ENCODE results near the gene RPL13A. TPM values are rescaled to one million over a fixed set of nuclear protein-coding genes. Genes with fewer than 3 reads are reported as not detected.

RPL13A gene
- total RNA-seq, 1 donor from 2014 or later, result 2,737 TPM

DNA sequence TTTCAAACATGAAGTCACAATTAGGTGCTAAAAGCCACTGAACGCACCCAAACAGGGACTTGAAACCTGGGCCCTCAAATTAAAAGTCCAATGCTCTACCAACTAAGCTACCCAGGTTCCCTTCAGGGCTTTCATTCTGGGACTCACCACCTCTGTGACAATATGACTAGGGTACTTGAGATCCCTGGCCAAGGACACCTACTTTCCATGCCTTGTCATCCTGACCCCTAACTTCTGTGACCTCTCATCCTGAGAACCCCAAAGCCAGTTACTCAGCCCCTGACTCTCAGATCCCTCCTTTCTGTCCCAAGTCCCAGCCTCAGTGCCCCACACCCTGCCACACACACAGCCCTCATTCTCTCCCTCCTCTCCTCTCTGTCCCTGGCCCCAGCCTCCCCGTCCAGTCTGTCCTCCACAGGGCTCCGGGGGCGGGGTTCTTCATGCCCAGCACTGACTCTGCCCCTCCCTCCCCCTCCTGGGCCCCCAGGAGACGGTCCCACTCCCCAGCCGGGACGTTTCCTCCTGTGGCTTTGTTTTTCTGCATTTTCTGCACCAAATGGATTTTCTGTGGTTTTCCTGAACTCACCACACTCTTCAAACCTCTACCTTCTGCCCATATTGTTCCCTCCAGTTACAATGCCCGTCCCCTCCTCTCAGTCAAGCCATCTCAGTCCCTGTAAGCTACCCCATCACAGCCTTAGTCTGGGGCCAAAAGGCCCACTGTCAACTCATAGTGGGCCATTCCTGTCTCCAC is 47.4 kb downstream of the RPL13A start:
- no peaks in the 10 kb centered on the region for H3K27me3 ChIP-seq
- no peak overlapping the region for H3K4me3 ChIP-seq
- intact Hi-C loops (cut with DNase I), result no loop called here
- no peaks in the 10 kb centered on the region for H3K9me3 ChIP-seq
- peaks cover 6 to 14% of the 10 kb centered on the region in 2 donors for H3K4me1 ChIP-seq
- TF ChIP-seq, protein P1, sequence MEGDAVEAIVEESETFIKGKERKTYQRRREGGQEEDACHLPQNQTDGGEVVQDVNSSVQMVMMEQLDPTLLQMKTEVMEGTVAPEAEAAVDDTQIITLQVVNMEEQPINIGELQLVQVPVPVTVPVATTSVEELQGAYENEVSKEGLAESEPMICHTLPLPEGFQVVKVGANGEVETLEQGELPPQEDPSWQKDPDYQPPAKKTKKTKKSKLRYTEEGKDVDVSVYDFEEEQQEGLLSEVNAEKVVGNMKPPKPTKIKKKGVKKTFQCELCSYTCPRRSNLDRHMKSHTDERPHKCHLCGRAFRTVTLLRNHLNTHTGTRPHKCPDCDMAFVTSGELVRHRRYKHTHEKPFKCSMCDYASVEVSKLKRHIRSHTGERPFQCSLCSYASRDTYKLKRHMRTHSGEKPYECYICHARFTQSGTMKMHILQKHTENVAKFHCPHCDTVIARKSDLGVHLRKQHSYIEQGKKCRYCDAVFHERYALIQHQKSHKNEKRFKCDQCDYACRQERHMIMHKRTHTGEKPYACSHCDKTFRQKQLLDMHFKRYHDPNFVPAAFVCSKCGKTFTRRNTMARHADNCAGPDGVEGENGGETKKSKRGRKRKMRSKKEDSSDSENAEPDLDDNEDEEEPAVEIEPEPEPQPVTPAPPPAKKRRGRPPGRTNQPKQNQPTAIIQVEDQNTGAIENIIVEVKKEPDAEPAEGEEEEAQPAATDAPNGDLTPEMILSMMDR (IDR thresholded peaks at IDR 0.05), result no peak
- H3K36me3 ChIP-seq, result peaks cover 40 to 50% of the 10 kb centered on the region in 2 donors
- H3K27ac ChIP-seq, result no peak overlapping the region
- DNase-seq (ENCODE audit: low spot score in 2 of 2), result no peak

DNA sequence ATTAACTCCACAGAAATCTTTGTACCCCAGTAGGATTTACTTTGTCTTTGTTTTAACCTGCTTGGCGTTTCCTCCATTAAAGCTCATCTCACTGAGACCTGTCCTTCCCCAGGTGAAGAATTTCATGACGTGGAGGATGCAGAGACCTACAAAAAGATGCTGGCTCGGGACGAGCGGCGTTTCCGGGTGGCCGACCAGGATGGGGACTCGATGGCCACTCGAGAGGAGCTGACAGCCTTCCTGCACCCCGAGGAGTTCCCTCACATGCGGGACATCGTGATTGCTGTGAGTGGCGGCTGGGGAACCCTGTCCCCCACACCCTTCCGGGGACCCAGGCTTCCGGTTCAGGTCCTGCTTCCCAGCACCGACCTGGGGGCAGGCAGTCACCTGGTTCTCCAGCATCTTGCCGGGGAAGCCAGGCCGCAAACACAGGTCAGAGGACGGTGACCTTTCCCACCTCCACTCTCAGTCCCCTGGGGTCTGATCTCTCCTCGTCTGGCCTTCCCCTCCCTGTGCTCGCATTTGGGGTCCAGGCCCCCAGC is 49.6 kb downstream of the RPL13A start:
- no peak for DNase-seq (ENCODE audit: low spot score in 2 of 2)
- H3K4me1 ChIP-seq, result peaks cover 6 to 14% of the 10 kb centered on the region in 2 donors
- no peaks in the 10 kb centered on the region for H3K27me3 ChIP-seq
- intact Hi-C loops (cut with DNase I), result no loop called here
- H3K4me3 ChIP-seq, result no peak overlapping the region
- TF ChIP-seq, protein P1 (IDR thresholded peaks at IDR 0.05), result no peak
- H3K27ac ChIP-seq, result no peak overlapping the region
- H3K9me3 ChIP-seq, result no peaks in the 10 kb centered on the region
- peaks cover 50 to 51% of the 10 kb centered on the region in 2 donors for H3K36me3 ChIP-seq

DNA sequence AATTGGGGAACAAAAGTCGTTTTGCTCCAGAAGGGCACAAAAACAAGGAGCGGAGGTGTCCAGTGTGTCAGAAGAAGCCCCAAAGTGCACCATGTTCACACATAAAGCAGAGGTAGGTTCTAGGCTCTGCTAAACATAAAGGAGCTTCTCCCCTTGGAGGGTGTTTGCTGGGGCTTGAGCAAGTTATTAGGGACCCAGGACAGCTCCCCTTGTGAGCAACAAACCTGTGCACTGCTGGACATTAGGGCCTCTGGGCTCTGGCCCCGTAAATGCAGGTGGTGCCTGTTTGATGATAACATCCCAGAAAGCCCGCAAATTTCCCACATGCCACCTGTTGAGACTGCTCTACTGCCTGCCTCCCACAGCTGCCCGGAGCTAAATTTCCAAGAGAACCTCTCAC is 51.2 kb downstream of the RPL13A start:
- intact Hi-C loops (cut with DNase I), result no loop called here

DNA sequence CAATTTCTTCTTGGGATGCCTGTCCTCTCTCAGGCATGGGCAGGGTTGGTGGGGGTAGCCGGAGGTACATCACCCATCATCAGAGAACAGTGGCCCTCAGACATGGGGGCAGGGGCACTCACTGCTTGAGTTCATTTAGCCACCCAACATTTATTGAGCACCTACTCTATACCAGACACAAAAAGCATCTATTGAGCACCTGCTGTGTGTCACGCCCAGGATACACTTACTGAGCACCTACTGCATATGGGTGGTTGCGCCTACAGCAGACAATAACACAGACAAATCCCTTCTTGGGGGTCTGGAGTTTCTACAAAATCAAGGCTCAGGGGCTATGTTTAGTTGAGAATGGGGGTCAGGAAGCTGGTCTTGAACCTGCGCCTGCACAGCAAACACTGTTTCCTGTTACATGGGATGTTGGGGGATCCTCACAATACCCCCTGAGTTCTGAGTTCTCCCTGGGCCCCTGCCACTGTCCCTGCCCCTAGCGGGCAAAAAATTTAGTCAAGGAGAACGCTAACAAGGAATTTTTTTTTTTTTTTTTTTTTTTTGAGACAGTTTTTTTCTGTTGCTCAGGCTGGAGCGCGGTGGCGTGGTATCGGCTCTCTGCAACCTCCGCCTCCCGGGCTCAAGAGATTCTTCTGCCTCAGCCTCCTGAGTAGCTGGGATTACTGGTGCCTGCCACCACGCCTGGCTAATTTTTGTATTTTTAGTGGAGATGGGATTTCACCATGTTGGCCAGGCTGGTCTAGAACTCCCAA is 52.0 kb downstream of the RPL13A start:
- Histone ChIP-seq H3K27me3 (no peaks in the 10 kb centered on the region), H3K4me3 (no peak overlapping the region), H3K9me3 (no peaks in the 10 kb centered on the region), H3K36me3 (peaks cover 50 to 59% of the 10 kb centered on the region in 2 donors), H3K4me1 (peaks cover 0 to 2% of the 10 kb centered on the region in 2 donors), H3K27ac (no peak overlapping the region)
- intact Hi-C loops (cut with DNase I), result no loop called here
- TF ChIP-seq, protein P1 (IDR thresholded peaks at IDR 0.05), result no peak
- DNase-seq (ENCODE audit: low spot score in 2 of 2), result no peak

More for the DNA sequence above, 51.2 kb downstream of the RPL13A start:
- Histone ChIP-seq H3K36me3 (peaks cover 50 to 59% of the 10 kb centered on the region in 2 donors), H3K4me3 (no peak overlapping the region), H3K27me3 (no peaks in the 10 kb centered on the region), H3K9me3 (no peaks in the 10 kb centered on the region), H3K4me1 (peaks cover 0 to 8% of the 10 kb centered on the region in 2 donors), H3K27ac (no peak overlapping the region)
- TF ChIP-seq, protein P1 (IDR thresholded peaks at IDR 0.05), result no peak
- DNase-seq (ENCODE audit: low spot score in 2 of 2), result no peak

Other genes starting within 250 kb of the RPL13A start
- gene SLC6A16, start 162.4 kb upstream of the RPL13A start, total RNA-seq, result 0.85 TPM
- 15.6 TPM for gene CD37, start 152.2 kb upstream of the RPL13A start, total RNA-seq
- 51.4 TPM for gene TEAD2, start 125.2 kb upstream of the RPL13A start, total RNA-seq
- gene DKKL1, start 123.7 kb upstream of the RPL13A start, total RNA-seq, result not detected
- not detected for gene KASH5, start 99.4 kb upstream of the RPL13A start, total RNA-seq
- not detected for gene PTH2, start 64.2 kb upstream of the RPL13A start, total RNA-seq
- not detected for gene GFY, start 62.2 kb upstream of the RPL13A start, total RNA-seq
- 15.4 TPM for gene SLC17A7, start 46.1 kb upstream of the RPL13A start, total RNA-seq
- gene PIH1D1, start 35.8 kb upstream of the RPL13A start, total RNA-seq, result 177 TPM
- gene ALDH16A1, start 34.4 kb upstream of the RPL13A start, total RNA-seq, result 27.9 TPM
- gene FLT3LG, start 13.4 kb upstream of the RPL13A start, total RNA-seq, result 37.3 TPM
- 3,554 TPM for gene RPS11, start 8.8 kb downstream of the RPL13A start, total RNA-seq
- 264 TPM for gene FCGRT, start 25.1 kb downstream of the RPL13A start, total RNA-seq
- 116 TPM for gene RCN3, start 40.4 kb downstream of the RPL13A start, total RNA-seq
- 85.3 TPM for gene NOSIP, start 92.9 kb downstream of the RPL13A start, total RNA-seq
- gene PRRG2, start 93.7 kb downstream of the RPL13A start, total RNA-seq, result not detected
- gene PRR12, start 103.6 kb downstream of the RPL13A start, total RNA-seq, result 23.6 TPM
- gene RRAS, start 152.5 kb downstream of the RPL13A start, total RNA-seq, result 161 TPM
- gene SCAF1, start 154.6 kb downstream of the RPL13A start, total RNA-seq, result 72.2 TPM
- gene IRF3, start 178.2 kb downstream of the RPL13A start, total RNA-seq, result 75.9 TPM
- gene BCL2L12, start 178.3 kb downstream of the RPL13A start, total RNA-seq, result 0.64 TPM
- gene PRMT1, start 189.7 kb downstream of the RPL13A start, total RNA-seq, result 271 TPM
- gene ADM5, start 202.0 kb downstream of the RPL13A start, total RNA-seq, result 9.8 TPM
- gene CPT1C, start 203.5 kb downstream of the RPL13A start, total RNA-seq, result 12.3 TPM

All from ascending aorta (tissue), 2 donors.